Esophagus (tissue), 2 donors: ENCODE measurements around the gene EBP. TPM values are rescaled to one million over a fixed set of nuclear protein-coding genes. Genes with fewer than 3 reads are reported as not detected.

Experiments
- H3K27ac ChIP-seq, 2 donors: one replicate each; pipeline ENCODE4 v1.5.1; 2013; ENCODE audit warnings: low read depth in 2 of 2, mild to moderate bottlenecking in 2 of 2, inconsistent platforms in 1 of 2, low read length in 1 of 2, moderate library complexity in 1 of 2
- H3K27me3 ChIP-seq, 2 donors: one replicate each; pipeline ENCODE4 v1.6.1; 2013; ENCODE audit warnings: low read length in 2 of 2, control low read depth in 1 of 2, mild to moderate bottlenecking in 1 of 2; ENCODE audit not compliant: insufficient read depth in 2 of 2, control insufficient read depth in 1 of 2
- H3K36me3 ChIP-seq, 2 donors: one replicate each; pipeline ENCODE4 v1.6.1; 2013; ENCODE audit warnings: low read length in 1 of 2; ENCODE audit not compliant: control insufficient read depth in 2 of 2, insufficient read depth in 2 of 2
- H3K4me1 ChIP-seq, 2 donors: one replicate each; pipeline ENCODE4 v1.6.1; 2013; ENCODE audit warnings: low read length in 1 of 2; ENCODE audit not compliant: control insufficient read depth in 2 of 2, insufficient read depth in 2 of 2
- H3K4me3 ChIP-seq, 2 donors: one replicate each; pipeline ENCODE4 v1.5.1; 2013; ENCODE audit warnings: low read length in 2 of 2, mild to moderate bottlenecking in 2 of 2, low read depth in 1 of 2, moderate library complexity in 1 of 2
- H3K9me3 ChIP-seq, 2 donors: one replicate each; pipeline ENCODE4 v1.6.1; 2013; ENCODE audit warnings: mild to moderate bottlenecking in 2 of 2, low read depth in 1 of 2, low read length in 1 of 2, moderate library complexity in 1 of 2; ENCODE audit not compliant: control insufficient read depth in 2 of 2, insufficient read depth in 1 of 2
- WGBS, 2 donors: extraction: QIAGEN DNeasy Blood & Tissue Kit; methylation state at CpG; one replicate each; pipeline ENCODE4 v1.1.7; 2013; 5-methylcytosine and 5-hydroxymethylcytosine counted together
- polyA plus RNA-seq, 2 donors: library from polyadenylated mRNA; stranded (reverse); fragments of 200-250 nt; gene quantifications; one replicate each; pipeline ENCODE4 v1.2.3, GENCODE V29; 2013
- donor health status: healthy with polysubstance abuse.
- donor health status: Bipolar disorder and iron deficiency.

EBP gene
- 100 to 1,000 TPM; 151 to 179 TPM for polyA plus RNA-seq

GRCh38 chrX:48521353-48522243 lies at the start of gene EBP:
Gene EBP (plus strand): TSS chrX:48521808. CDS start chrX:48523772, 1,964 bp downstream.
- Histone ChIP-seq H3K4me3 (peak within 1 kb of the TSS; percentile 71 to 75), H3K27me3 (no peaks in the 10 kb centered on the region), H3K27ac (peak within 1 kb of the TSS; percentile 70 to 75), H3K9me3 (peaks cover 0 to 5% of the 10 kb centered on the region in 2 donors), H3K36me3 (peaks cover 0 to 4% of the 10 kb centered on the region in 2 donors), H3K4me1 (no peaks in the 10 kb centered on the region)
- WGBS, 2 donors, result 1 to 32% methylated on average over 61 to 64 of the region's 66 CpGs

GRCh38 chrX:48472225-48472624 lies 49.4 kb upstream of the EBP start:
- H3K9me3 ChIP-seq, result no peaks in the 10 kb centered on the region
- 55 to 64% methylated on average over 9 of the region's 9 CpGs for WGBS, 2 donors
- H3K27ac ChIP-seq, result no peak overlapping the region
- no peak overlapping the region for H3K4me3 ChIP-seq
- H3K4me1 ChIP-seq, result peaks cover 0 to 2% of the 10 kb centered on the region in 2 donors
- H3K36me3 ChIP-seq, result no peaks in the 10 kb centered on the region
- H3K27me3 ChIP-seq, result no peaks in the 10 kb centered on the region

DNA sequence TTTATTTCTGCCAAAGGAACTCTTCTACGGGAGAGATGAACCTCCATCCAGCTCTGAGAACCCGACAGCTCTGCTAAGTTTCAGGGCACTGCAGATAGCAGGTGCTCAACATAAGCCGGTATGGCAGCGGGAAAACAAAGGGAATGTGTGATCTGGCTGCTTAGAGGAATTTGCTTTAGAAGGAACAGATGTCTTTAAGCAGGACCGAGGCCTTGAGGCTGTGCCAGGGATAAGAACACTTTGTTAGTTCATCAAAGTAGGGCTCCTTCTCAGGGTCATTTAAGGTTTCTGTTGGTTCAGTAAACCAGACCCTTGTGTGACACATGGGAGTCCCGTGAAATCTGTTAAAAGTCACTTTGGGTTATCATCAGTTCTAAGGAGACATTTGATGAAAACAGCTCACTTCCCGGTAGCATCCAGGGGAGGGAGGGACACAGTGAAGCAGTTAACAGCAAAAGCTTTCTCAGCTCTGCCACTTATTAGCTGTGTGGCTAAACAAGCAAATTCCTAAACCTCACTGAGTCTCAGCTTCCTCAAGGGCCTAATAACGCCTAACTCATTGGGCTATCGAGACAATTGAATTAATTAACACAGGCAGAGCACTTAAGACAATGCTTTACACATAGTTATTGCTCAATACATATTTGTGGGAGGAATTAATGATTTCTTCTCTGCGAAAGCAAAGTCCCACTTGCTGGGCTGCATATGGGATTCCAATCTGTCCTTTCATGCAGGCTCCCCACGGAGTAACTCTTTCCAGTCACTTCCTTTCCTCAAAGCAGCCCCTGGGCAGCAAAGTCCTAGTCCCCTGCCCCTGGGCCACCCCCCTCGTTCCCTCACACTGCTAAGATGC lies 48.5 kb upstream of the EBP start:
- H3K27me3 ChIP-seq, result no peaks in the 10 kb centered on the region
- H3K36me3 ChIP-seq, result peaks cover 0 to 2% of the 10 kb centered on the region in 2 donors
- 61 to 70% methylated on average over 12 of the region's 12 CpGs for WGBS, 2 donors
- H3K27ac ChIP-seq, result no peak overlapping the region
- no peaks in the 10 kb centered on the region for H3K9me3 ChIP-seq
- no peak overlapping the region for H3K4me3 ChIP-seq
- H3K4me1 ChIP-seq, result peaks cover 0 to 2% of the 10 kb centered on the region in 2 donors

- H3K4me1 ChIP-seq, result peaks cover 0 to 2% of the 10 kb centered on the region in 2 donors
- H3K27me3 ChIP-seq, result no peaks in the 10 kb centered on the region
- no peak overlapping the region for H3K27ac ChIP-seq
- 66 to 74% methylated on average over 9 of the region's 9 CpGs for WGBS, 2 donors
- H3K36me3 ChIP-seq, result peaks cover 0 to 7% of the 10 kb centered on the region in 2 donors
- H3K4me3 ChIP-seq, result no peak overlapping the region
- H3K9me3 ChIP-seq, result no peaks in the 10 kb centered on the region
These were observed 48.0 kb upstream of the EBP start for GRCh38 chrX:48473704-48473990.

DNA sequence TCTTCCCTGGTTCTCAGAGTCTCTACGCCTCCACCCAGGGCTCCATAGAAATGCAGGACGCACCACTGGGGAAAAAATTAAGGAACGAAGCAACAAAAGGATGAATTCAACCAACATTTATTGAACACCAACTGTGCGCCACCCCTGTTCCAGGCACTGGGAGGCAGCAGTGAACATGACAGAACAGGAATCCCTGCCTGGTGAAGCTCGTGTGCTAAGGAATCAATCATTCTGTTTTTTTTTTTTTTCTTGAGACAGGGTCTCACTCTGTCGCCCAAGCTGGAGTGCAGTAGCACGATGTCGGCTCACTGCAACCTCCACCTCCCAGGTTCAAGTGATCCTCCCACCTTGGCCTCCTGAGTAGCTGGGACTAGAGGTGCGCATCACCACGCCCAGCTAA lies 47.5 kb upstream of the EBP start:
- 49 to 66% methylated on average over 10 of the region's 10 CpGs for WGBS, 2 donors
- Histone ChIP-seq H3K27me3 (no peaks in the 10 kb centered on the region), H3K27ac (no peak overlapping the region), H3K4me3 (no peak overlapping the region), H3K36me3 (peaks cover 0 to 7% of the 10 kb centered on the region in 2 donors), H3K9me3 (no peaks in the 10 kb centered on the region), H3K4me1 (peaks cover 0 to 2% of the 10 kb centered on the region in 2 donors)

DNA sequence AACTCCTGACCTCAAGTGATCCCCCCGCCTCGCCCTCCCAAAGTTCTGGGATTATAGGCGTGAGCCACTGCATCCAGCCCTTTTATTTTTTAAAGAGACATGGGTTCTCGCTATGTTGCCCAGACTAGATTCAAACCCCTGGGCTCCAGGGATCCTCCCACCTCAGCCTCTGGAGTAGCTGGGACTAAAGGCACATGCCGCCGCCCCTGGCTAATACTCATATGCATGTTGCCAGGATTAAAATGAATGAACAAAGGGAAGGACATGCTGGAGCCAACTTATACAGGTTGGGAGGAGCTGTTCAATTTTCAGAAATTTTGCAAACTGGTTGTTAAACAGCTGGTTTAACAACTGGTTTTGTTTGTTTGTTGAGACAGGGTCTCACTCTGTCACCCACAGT lies 47.0 kb upstream of the EBP start:
- peaks cover 0 to 7% of the 10 kb centered on the region in 2 donors for H3K36me3 ChIP-seq
- peaks cover 0 to 2% of the 10 kb centered on the region in 2 donors for H3K4me1 ChIP-seq
- H3K27me3 ChIP-seq, result no peaks in the 10 kb centered on the region
- WGBS, 2 donors, result 58 to 78% methylated on average over 6 of the region's 6 CpGs
- no peak overlapping the region for H3K27ac ChIP-seq
- no peaks in the 10 kb centered on the region for H3K9me3 ChIP-seq
- H3K4me3 ChIP-seq, result no peak overlapping the region

DNA sequence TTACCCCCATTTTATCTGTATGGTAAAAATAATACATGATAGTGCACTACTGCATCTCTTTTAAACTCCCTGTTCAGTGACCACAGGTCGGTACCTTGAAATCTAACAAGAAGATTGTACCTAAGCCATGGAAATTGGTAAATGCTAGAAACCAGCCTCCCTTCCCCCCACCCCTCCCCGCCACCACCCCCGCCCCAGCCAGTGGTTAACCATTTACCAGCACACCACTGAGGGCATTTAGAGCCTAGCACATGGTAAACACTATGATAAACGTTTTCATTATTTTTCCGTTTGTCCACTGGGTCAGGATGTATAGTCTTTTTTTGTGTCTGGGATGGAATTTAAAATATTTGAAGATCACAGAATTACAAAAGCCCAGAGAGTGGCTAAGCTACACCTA lies 46.3 kb upstream of the EBP start:
- Histone ChIP-seq H3K36me3 (peaks cover 0 to 7% of the 10 kb centered on the region in 2 donors), H3K27ac (no peak overlapping the region), H3K9me3 (no peaks in the 10 kb centered on the region), H3K27me3 (no peaks in the 10 kb centered on the region), H3K4me3 (peak overlapping the region in 1 of 2 donors; percentile 78), H3K4me1 (peaks cover 0 to 2% of the 10 kb centered on the region in 2 donors)
- WGBS, 2 donors, result 2 to 26% methylated on average over 5 of the region's 5 CpGs

GRCh38 chrX:48475774-48476577 lies 45.6 kb upstream of the EBP start, which contains the start of gene FTSJ1:
Gene FTSJ1 (plus strand): TSS chrX:48476199. CDS start chrX:48478048, 1,849 bp downstream.
- WGBS, 2 donors, result 0 to 27% methylated on average over 74 to 75 of the region's 75 CpGs

DNA sequence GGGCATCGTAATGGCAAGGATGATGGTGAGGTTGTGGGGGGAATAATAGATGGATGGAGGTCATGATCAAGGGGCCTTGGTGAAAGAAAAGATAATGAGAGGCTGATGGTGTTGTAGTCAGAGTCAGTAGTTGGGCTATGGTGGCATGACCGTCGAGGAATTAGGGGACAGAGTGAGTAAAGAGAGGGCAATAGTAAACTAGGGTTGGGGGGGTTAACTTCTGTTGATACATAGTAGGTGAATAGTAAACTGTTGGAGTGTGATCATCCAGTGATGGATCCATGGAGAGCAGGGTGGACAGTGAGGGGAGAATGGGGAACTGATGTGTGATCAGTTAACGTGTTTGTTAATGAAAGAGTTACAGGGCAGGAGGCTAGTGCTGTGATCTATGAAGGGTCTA lies 44.7 kb upstream of the EBP start:
- Histone ChIP-seq H3K27me3 (no peaks in the 10 kb centered on the region), H3K36me3 (peaks cover 4 to 16% of the 10 kb centered on the region in 2 donors), H3K4me1 (peaks cover 0 to 2% of the 10 kb centered on the region in 2 donors), H3K4me3 (peak overlapping the region; percentile 34 to 78), H3K9me3 (no peaks in the 10 kb centered on the region), H3K27ac (no peak overlapping the region)
- WGBS, 2 donors, result 49 to 73% methylated on average over 4 of the region's 4 CpGs

More at GRCh38 chrX:48475774-48476577, 45.6 kb upstream of the EBP start, which contains the start of gene FTSJ1:
- peak within 1 kb of the TSS; percentile 82 to 87 for H3K27ac ChIP-seq
- peaks cover 0 to 2% of the 10 kb centered on the region in 2 donors for H3K4me1 ChIP-seq
- H3K36me3 ChIP-seq, result peaks cover 0 to 8% of the 10 kb centered on the region in 2 donors
- peak within 1 kb of the TSS; percentile 78 to 85 for H3K4me3 ChIP-seq
- H3K9me3 ChIP-seq, result no peaks in the 10 kb centered on the region
- no peaks in the 10 kb centered on the region for H3K27me3 ChIP-seq
